Left renal cortex interstitium (tissue), 4 donors: ENCODE measurements around the gene CAMK2A. TPM values are rescaled to one million over a fixed set of nuclear protein-coding genes. Genes with fewer than 3 reads are reported as not detected.
"Not testable (repeated sequence)": the region's sequence is repeated elsewhere in the genome, so short reads cannot be mapped to it uniquely, and the experiment has no call there.

Experiments used
- DNase-seq, 4 donors: peaks; one replicate each; pipeline ENCODE4 v3.0.0-alpha.2; 2013; ENCODE audit warnings: low read depth in 4 of 4, low spot score in 2 of 4, missing footprints in 1 of 4
- polyA plus RNA-seq, 4 donors: library from polyadenylated mRNA; unstranded; fragments of 120-200 nt; gene quantifications; one replicate each; pipeline ENCODE4 v1.2.1, GENCODE V29; 2013; ENCODE audit not compliant: insufficient read length in 4 of 4

Gene CAMK2A
- polyA plus RNA-seq, 4 donors: 2.7 to 5.9 (median 3.7) TPM

- no peak for DNase-seq
Measured at GRCh38 chr5:150242251-150242894, 47.2 kb downstream of the CAMK2A start.

- no peak for DNase-seq
Measured at GRCh38 chr5:150241298-150242160, 48.0 kb downstream of the CAMK2A start.

- DNase-seq: no peak
Measured at GRCh38 chr5:150239794-150240122, 49.8 kb downstream of the CAMK2A start.

- no peak for DNase-seq
Measured at GRCh38 chr5:150239099-150239793, 50.3 kb downstream of the CAMK2A start.

GRCh38 chr5:150238646-150239045, 50.9 kb downstream of the CAMK2A start:
- DNase-seq: no peak

- no peak for DNase-seq
Measured at GRCh38 chr5:150236981-150237754, 52.4 kb downstream of the CAMK2A start.

GRCh38 chr5:150236313-150236712, 53.3 kb downstream of the CAMK2A start:
- no peak for DNase-seq

- DNase-seq: peak in 1 of 4 donors; percentile 44
Measured at GRCh38 chr5:150235500-150235854, 54.1 kb downstream of the CAMK2A start.

- no peak for DNase-seq
Measured at GRCh38 chr5:150234576-150235499, 54.7 kb downstream of the CAMK2A start.

- not testable (repeated sequence) for DNase-seq
Measured at GRCh38 chr5:150233706-150234105, 55.9 kb downstream of the CAMK2A start.

- DNase-seq: no peak
Measured at GRCh38 chr5:150230842-150231241, 58.7 kb downstream of the CAMK2A start.

- no peak for DNase-seq
Measured at GRCh38 chr5:150229571-150229970, 60.0 kb downstream of the CAMK2A start.

GRCh38 chr5:150227606-150228273, 61.8 kb downstream of the CAMK2A start:
- no peak for DNase-seq

- no peak for DNase-seq
Measured at GRCh38 chr5:150227036-150227435, 62.5 kb downstream of the CAMK2A start.

- no peak for DNase-seq
Measured at GRCh38 chr5:150224483-150225027, 65.0 kb downstream of the CAMK2A start.

- DNase-seq: no peak
Measured at GRCh38 chr5:150223474-150223873, 66.1 kb downstream of the CAMK2A start.

GRCh38 chr5:150222906-150223305, 66.7 kb downstream of the CAMK2A start:
- DNase-seq: no peak

- DNase-seq: no peak
Measured at GRCh38 chr5:150221471-150221870, 68.1 kb downstream of the CAMK2A start.

- DNase-seq: no peak
Measured at GRCh38 chr5:150219861-150220260, 69.7 kb downstream of the CAMK2A start.
